Tibial artery (tissue), 4 donors: Measurements from ENCODE around the gene NPSR1.

Source experiments
- DNase-seq, 2 donors: peaks; one replicate each; pipeline ENCODE4 v3.0.0-alpha.2; 2019
- H3K27ac ChIP-seq, 2 donors: fragments of 200-600 bp; sonication (generic) in 1 of 2; 1 replicate in 1 of 2; 2 replicates in 1 of 2; pipeline ENCODE4 v1.5.1; 2018 to 2019; ENCODE audit warnings: mild to moderate bottlenecking in 1 of 2
- H3K27me3 ChIP-seq, 2 donors: fragments of 200-600 bp; sonication (generic) in 1 of 2; one replicate each; pipeline versions ENCODE4 v1.5.1 to v1.6.0; 2016 to 2019
- H3K36me3 ChIP-seq, 3 donors: fragments of 200-600 bp; sonication (generic) in 2 of 3; one replicate each; pipeline ENCODE4 v1.5.1; 2016 to 2019; ENCODE audit warnings: mild to moderate bottlenecking in 2 of 3
- H3K4me1 ChIP-seq, 4 donors: fragments of 200-600 bp; sonication (generic) in 2 of 4; 1 replicate in 3 of 4; 2 replicates in 1 of 4; pipeline ENCODE4 v1.5.1; 2016 to 2019
- H3K4me3 ChIP-seq, 2 donors: fragments of 200-600 bp; sonication (generic) in 1 of 2; 1 replicate in 1 of 2; 2 replicates in 1 of 2; pipeline ENCODE4 v1.5.1; 2018 to 2019; ENCODE audit warnings: mild to moderate bottlenecking in 2 of 2
- H3K9me3 ChIP-seq, 3 donors: fragments of 200-600 bp; sonication (generic) in 1 of 3; one replicate each; pipeline ENCODE4 v1.5.1; 2016 to 2019
- intact Hi-C: fragments of 100-400 bp; cut with DNase I; formaldehyde crosslinking; loops from one replicate; pipeline ENCODE4 v1.15.0; 2023; ENCODE audit warnings: low total_unique reads
- TF ChIP-seq, protein P1 (sequence below), 2 experiments: fragments of 200-600 bp in 1 of 2; fragments of 450-650 bp in 1 of 2; IDR thresholded peaks; one replicate each; pipeline ENCODE4 v1.5.1; 2017 to 2019; ENCODE audit warnings: antibody characterized with exemption in 2 of 2, mild to moderate bottlenecking in 1 of 2, moderate library complexity in 1 of 2

NPSR1 gene

DNA sequence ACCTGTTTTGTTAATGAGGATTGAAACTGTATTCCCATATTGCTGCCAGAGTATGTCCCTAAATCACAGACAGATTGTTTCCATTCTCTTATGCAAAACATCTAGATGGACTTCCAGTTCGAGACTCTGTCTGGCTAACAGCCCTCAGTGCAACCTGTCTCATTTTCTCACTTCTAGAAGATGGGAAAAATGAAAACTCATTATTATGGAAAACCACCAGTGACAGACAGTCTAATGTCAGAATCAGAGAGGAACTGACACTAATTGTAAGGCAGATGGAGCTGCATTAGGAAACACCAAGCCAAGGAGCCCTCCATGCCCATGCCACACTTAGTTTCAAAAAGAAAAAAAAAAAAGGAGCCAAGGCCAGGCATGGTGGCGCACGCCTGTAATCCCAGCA, 61.6 kb downstream of the NPSR1 start:
- no peak for DNase-seq
- Histone ChIP-seq H3K27me3 (no peaks in the 10 kb centered on the region), H3K9me3 (no peaks in the 10 kb centered on the region), H3K4me3 (no peak overlapping the region), H3K27ac (no peak overlapping the region), H3K4me1 (no peaks in the 10 kb centered on the region), H3K36me3 (no peaks in the 10 kb centered on the region)
- TF ChIP-seq, protein P1, sequence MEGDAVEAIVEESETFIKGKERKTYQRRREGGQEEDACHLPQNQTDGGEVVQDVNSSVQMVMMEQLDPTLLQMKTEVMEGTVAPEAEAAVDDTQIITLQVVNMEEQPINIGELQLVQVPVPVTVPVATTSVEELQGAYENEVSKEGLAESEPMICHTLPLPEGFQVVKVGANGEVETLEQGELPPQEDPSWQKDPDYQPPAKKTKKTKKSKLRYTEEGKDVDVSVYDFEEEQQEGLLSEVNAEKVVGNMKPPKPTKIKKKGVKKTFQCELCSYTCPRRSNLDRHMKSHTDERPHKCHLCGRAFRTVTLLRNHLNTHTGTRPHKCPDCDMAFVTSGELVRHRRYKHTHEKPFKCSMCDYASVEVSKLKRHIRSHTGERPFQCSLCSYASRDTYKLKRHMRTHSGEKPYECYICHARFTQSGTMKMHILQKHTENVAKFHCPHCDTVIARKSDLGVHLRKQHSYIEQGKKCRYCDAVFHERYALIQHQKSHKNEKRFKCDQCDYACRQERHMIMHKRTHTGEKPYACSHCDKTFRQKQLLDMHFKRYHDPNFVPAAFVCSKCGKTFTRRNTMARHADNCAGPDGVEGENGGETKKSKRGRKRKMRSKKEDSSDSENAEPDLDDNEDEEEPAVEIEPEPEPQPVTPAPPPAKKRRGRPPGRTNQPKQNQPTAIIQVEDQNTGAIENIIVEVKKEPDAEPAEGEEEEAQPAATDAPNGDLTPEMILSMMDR (IDR thresholded peaks at IDR 0.05) = no peak
- intact Hi-C loops = no loop called here

DNA sequence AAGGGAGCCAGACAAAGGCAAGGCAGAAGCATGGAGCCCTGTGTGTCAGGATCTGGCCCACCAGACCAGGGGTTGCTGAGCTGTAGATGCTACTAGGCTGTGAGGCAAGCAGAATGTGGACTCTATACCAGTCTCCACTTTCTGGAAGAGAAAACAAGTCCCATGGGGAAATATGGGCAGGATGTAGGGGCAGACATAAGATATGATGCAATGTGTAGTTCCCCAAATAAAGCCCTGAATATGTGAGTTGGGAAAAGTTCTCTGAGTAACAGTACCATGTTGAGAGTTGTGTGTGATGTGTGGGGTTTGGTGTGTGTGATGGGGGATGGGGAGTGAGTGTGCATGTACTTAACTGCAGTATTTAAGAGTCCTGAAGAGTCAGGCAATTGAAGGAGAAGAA, 62.3 kb downstream of the NPSR1 start:
- H3K27me3 ChIP-seq = no peaks in the 10 kb centered on the region
- H3K27ac ChIP-seq = no peak overlapping the region
- H3K4me1 ChIP-seq = no peaks in the 10 kb centered on the region
- intact Hi-C loops = no loop called here
- TF ChIP-seq, protein P1 (IDR thresholded peaks at IDR 0.05) = no peak
- H3K4me3 ChIP-seq = no peak overlapping the region
- no peak for DNase-seq
- H3K36me3 ChIP-seq = no peaks in the 10 kb centered on the region
- H3K9me3 ChIP-seq = no peaks in the 10 kb centered on the region

DNA sequence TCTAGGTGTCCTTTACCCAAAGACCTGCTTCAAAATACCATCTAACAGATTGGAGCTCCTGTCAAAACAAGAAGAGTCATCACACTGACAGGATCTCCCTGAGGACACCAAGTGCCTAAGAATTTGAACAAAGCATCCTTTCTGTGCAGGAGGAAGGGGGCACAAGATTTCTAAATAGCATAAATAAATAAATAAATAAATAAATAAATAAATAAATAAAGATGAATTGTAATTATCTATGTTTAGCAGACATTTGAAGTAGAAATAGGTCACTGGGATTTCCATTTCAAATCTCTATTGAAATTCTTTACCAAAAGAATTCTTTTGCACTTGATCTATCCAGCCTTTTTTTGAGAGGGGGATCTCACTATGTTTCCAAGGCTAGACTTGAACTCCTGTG, 65.3 kb downstream of the NPSR1 start:
- Histone ChIP-seq H3K4me3 (no peak overlapping the region), H3K27ac (no peak overlapping the region), H3K36me3 (no peaks in the 10 kb centered on the region), H3K9me3 (no peaks in the 10 kb centered on the region), H3K27me3 (no peaks in the 10 kb centered on the region), H3K4me1 (no peaks in the 10 kb centered on the region)
- no peak for DNase-seq
- intact Hi-C loops = no loop called here
- TF ChIP-seq, protein P1 (IDR thresholded peaks at IDR 0.05) = no peak

DNA sequence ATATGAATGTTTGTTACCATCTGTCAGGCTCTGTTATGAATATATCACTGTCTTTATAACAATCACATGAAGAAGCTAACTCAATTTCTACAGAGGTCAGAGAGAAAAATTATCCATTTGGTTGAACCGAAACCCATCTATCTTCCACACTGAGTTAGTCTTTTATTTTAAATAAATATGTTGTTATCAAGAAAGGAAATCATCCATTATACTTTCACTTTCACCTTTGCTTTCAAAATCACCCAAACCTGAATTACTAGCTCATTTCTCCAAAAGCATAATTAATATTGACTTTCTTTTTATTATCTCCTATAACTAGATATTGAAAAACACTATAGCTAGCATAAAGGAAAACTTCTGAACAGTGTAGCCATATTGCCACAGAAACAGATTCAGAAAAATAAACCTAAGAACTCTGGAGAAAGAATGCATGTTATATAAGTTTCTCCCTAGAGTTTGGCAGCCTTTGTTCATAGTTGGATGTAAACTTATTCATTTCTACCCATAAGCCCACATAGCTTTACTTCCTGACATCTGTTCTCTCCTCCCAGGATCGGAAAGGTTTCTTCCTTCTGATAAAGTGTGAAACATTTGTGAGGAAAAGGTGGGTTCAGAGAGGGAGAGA, 66.0 kb downstream of the NPSR1 start:
- intact Hi-C loops = no loop called here
- Histone ChIP-seq H3K4me3 (no peak overlapping the region), H3K36me3 (no peaks in the 10 kb centered on the region), H3K27ac (no peak overlapping the region), H3K27me3 (no peaks in the 10 kb centered on the region), H3K9me3 (no peaks in the 10 kb centered on the region), H3K4me1 (no peaks in the 10 kb centered on the region)
- no peak for DNase-seq
- TF ChIP-seq, protein P1 (IDR thresholded peaks at IDR 0.05) = no peak

DNA sequence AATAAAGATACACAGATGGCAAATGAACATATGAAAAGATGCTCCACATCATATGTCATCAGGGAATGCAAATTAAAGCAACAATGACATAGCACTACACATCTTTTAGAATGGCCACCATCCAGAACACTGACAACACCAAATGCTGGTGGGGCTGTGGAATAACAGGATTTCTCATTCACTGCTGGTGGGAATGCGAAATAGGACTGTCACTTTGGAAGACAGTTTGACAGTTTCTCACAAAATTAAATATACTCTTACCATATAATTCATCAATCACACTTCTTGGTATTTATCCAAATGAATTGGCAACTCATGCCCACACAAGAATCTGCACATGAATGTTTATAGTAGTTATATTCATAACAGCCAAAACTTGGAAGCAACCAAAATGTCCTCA, 68.2 kb downstream of the NPSR1 start:
- Histone ChIP-seq H3K4me3 (no peak overlapping the region), H3K4me1 (no peaks in the 10 kb centered on the region), H3K27me3 (no peaks in the 10 kb centered on the region), H3K36me3 (no peaks in the 10 kb centered on the region), H3K9me3 (no peaks in the 10 kb centered on the region), H3K27ac (no peak overlapping the region)
- TF ChIP-seq, protein P1 (IDR thresholded peaks at IDR 0.05) = no peak
- no peak for DNase-seq
- intact Hi-C loops = no loop called here

DNA sequence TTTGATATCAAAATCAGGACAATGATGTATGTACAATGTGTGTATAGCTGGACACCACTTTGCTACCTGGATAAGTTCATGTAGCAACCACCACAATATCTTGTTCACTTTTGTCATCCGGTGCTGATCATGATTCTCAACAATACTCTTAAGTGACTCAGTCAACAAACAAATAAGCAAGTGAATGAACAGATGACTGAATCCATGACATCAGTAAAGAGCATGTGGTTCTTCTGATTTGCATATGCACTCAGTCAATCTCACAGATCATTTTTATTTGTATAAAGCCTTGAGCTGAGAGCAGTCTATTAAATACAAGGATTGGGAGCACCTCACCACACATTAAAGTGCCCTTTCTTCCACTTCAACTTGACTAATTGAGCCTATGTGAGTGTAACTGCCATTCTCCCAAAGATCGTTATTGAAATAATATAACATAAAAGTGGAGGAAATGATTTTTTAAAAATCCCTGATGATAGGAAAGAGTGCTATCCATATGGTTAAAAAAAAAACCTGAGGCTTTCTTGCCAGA, 69.5 kb downstream of the NPSR1 start:
- no peak for DNase-seq
- no peaks in the 10 kb centered on the region for H3K9me3 ChIP-seq
- intact Hi-C loops = no loop called here
- TF ChIP-seq, protein P1 (IDR thresholded peaks at IDR 0.05) = no peak
- no peaks in the 10 kb centered on the region for H3K4me1 ChIP-seq
- H3K27me3 ChIP-seq = no peaks in the 10 kb centered on the region
- no peak overlapping the region for H3K27ac ChIP-seq
- no peak overlapping the region for H3K4me3 ChIP-seq
- H3K36me3 ChIP-seq = no peaks in the 10 kb centered on the region
